Panc1 (cell line): ENCODE results near the gene C20orf141. TPM values are rescaled to one million over a fixed set of nuclear protein-coding genes. Genes with fewer than 3 reads are reported as not detected.

Experiments used
- ATAC-seq: fragments of 200-7000 bp; cut with Tn5 transposase; 2 replicates; pipeline ENCODE4 v1.9.1; 2020; ENCODE audit warnings: mild to moderate bottlenecking, moderate library complexity
- BruUV-seq: library from RNA; stranded (reverse); fragments of 400-500 nt; replicated peaks from 2 replicates; lab custom pipeline; 2021; lab: Mats Ljungman, UMichigan
- CTCF ChIA-PET: fragments of 300-600 bp; sonication (Branson Sonifier 250); formaldehyde crosslinking; loops from one replicate; lab custom pipeline; 2022; ENCODE audit warnings: antibody characterized with exemption; lab: Charles Lee
- POLR2A ChIA-PET: fragments of 300-600 bp; sonication (Branson Sonifier 250); formaldehyde crosslinking; loops from one replicate; lab custom pipeline; 2022; ENCODE audit warnings: antibody characterized with exemption; lab: Charles Lee
- DNase-seq: peaks from one replicate; pipeline ENCODE4 v3.0.0-alpha.2; 2010; ENCODE audit warnings: low read depth, low spot score
- H3K27ac ChIP-seq: 2 replicates; pipeline ENCODE4 v1.5.1; 2011; ENCODE audit warnings: mild to moderate bottlenecking, low read length, inconsistent platforms
- H3K27me3 ChIP-seq: fragments of 200-500 bp; sonication (Bioruptor generic); 2 replicates; pipeline ENCODE4 v1.6.0; 2014; ENCODE audit warnings: low read length, inconsistent platforms; ENCODE audit not compliant: control insufficient read depth, insufficient read depth
- H3K36me3 ChIP-seq: fragments of 200-500 bp; sonication (Bioruptor generic); 2 replicates; pipeline ENCODE4 v1.5.1; 2014; ENCODE audit warnings: inconsistent platforms, mild to moderate bottlenecking, low read length, moderate library complexity; ENCODE audit not compliant: control insufficient read depth, insufficient read depth
- H3K4me1 ChIP-seq: 2 replicates; pipeline ENCODE4 v1.5.1; 2011; ENCODE audit warnings: inconsistent platforms, mild to moderate bottlenecking, low read length, moderate library complexity; ENCODE audit not compliant: control insufficient read depth, insufficient read depth
- H3K4me3 ChIP-seq, 2 experiments: 2 replicates each; pipeline ENCODE4 v1.5.1; 2011 to 2012; ENCODE audit warnings: low read depth in 2 of 2, low read length in 2 of 2, mild to moderate bottlenecking in 2 of 2, inconsistent platforms in 1 of 2, moderate library complexity in 1 of 2
- H3K9me3 ChIP-seq: fragments of 200-500 bp; sonication (Bioruptor generic); 2 replicates; pipeline ENCODE4 v1.5.1; 2014; ENCODE audit warnings: low read depth, mild to moderate bottlenecking, inconsistent platforms, low read length, moderate library complexity; ENCODE audit not compliant: control insufficient read depth, insufficient read depth
- POLR2AphosphoS5 ChIP-seq: IDR thresholded peaks from 2 replicates; pipeline ENCODE4 v1.6.1; 2012; ENCODE audit warnings: mild to moderate bottlenecking, low read depth, low read length, moderate library complexity
- SIN3A ChIP-seq: IDR thresholded peaks from 2 replicates; pipeline ENCODE4 v1.6.1; 2012; ENCODE audit warnings: low read depth, mild to moderate bottlenecking, low read length, moderate library complexity, borderline replicate concordance; ENCODE audit not compliant: insufficient read depth
- TCF7L2 ChIP-seq: IDR thresholded peaks from 2 replicates; pipeline ENCODE4 v1.6.1; 2011; ENCODE audit warnings: mild to moderate bottlenecking, low read depth, low read length, inconsistent platforms
- in situ Hi-C: cut with HindIII; loops from 2 replicates; pipeline ENCODE4 v1.10.0; 2016; ENCODE audit warnings: low sequenced_read_pairs, low pct_unique_long_range_greater_than_20kb
- intact Hi-C: fragments of 100-400 bp; cut with micrococcal nuclease; formaldehyde crosslinking; loops from one replicate; pipeline ENCODE4 v1.10.0; 2022; ENCODE audit not compliant: unreplicated experiment
- total RNA-seq: library from RNA; stranded (reverse); gene quantifications from one replicate; pipeline ENCODE4 v1.2.1, GENCODE V29; 2021; ENCODE audit not compliant: unreplicated experiment
- TF ChIP-seq, protein P1 (sequence below), 2 experiments: IDR thresholded peaks; 2 replicates each; pipeline ENCODE4 v1.6.1; 2011 to 2012; ENCODE audit warnings: low read depth in 2 of 2, control low read depth in 1 of 2, low read length in 1 of 2, mild to moderate bottlenecking in 1 of 2, moderate library complexity in 1 of 2; ENCODE audit not compliant: insufficient read depth in 1 of 2
- TF ChIP-seq, protein P2 (sequence below): fragments of 450-650 bp; IDR thresholded peaks from 2 replicates; pipeline ENCODE4 v1.5.1; 2017; ENCODE audit warnings: mild to moderate bottlenecking

C20orf141 gene
- total RNA-seq, 1 experiment from 2014 or later = not detected

DNA sequence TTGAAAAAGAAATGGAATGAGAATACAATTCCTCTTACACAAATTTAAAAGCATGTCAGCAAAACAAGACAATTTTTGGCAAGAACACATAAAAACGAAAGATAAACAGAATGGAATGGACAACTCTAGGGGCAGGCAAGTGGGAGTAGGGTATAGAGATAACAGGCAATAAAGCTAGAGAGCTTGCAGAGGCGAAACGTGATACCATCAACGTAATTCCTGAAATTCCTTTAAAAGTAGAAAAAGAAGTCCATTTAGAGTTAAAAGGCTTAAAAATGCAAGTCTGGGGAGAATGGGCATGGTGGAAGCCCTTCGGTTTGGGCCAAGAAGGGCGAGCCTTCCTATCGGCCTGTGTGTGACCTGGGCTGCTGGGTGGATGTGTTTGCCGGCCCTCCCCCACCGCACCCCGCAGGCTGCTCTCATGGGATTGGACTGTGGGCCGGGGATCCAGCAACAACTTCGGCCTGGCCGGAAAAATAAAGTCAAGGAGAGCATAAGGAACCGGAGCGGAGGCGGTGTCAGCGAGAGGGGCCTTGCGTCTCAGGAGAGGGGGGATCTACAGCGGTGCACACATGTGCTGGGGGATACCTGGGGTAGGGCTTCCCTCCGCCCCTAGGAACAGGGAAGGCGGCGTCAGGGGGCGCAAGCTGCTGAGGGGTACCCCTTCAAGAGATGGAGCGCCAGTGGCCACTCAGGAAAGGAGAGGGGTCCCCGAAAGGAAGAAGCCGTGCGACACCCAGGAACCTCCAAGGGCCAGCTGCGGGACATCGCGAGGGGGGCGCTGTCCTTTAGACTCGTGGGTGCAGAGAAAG, 5.5 kb downstream of the C20orf141 start:
- in situ Hi-C loops = no loop called here
- H3K27me3 ChIP-seq = no peaks in the 10 kb centered on the region
- ATAC-seq (no peak), DNase-seq (no peak)
- CTCF ChIA-PET = no interaction called here
- H3K27ac ChIP-seq = no peak overlapping the region
- no peaks in the 10 kb centered on the region for H3K9me3 ChIP-seq
- no peak overlapping the region for H3K4me3 ChIP-seq
- no peaks in the 10 kb centered on the region for H3K4me1 ChIP-seq
- intact Hi-C loops = no loop called here
- no peaks in the 10 kb centered on the region for H3K36me3 ChIP-seq
- no TSS peak for BruUV-seq
- TF ChIP-seq POLR2AphosphoS5 = no peak
- TF ChIP-seq, protein P1, sequence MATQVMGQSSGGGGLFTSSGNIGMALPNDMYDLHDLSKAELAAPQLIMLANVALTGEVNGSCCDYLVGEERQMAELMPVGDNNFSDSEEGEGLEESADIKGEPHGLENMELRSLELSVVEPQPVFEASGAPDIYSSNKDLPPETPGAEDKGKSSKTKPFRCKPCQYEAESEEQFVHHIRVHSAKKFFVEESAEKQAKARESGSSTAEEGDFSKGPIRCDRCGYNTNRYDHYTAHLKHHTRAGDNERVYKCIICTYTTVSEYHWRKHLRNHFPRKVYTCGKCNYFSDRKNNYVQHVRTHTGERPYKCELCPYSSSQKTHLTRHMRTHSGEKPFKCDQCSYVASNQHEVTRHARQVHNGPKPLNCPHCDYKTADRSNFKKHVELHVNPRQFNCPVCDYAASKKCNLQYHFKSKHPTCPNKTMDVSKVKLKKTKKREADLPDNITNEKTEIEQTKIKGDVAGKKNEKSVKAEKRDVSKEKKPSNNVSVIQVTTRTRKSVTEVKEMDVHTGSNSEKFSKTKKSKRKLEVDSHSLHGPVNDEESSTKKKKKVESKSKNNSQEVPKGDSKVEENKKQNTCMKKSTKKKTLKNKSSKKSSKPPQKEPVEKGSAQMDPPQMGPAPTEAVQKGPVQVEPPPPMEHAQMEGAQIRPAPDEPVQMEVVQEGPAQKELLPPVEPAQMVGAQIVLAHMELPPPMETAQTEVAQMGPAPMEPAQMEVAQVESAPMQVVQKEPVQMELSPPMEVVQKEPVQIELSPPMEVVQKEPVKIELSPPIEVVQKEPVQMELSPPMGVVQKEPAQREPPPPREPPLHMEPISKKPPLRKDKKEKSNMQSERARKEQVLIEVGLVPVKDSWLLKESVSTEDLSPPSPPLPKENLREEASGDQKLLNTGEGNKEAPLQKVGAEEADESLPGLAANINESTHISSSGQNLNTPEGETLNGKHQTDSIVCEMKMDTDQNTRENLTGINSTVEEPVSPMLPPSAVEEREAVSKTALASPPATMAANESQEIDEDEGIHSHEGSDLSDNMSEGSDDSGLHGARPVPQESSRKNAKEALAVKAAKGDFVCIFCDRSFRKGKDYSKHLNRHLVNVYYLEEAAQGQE (IDR thresholded peaks at IDR 0.05; ENCODE audit: insufficient read depth in 1 of 2, low read depth in 2 of 2, low read length in 1 of 2) = no peak
- TF ChIP-seq, protein P2, sequence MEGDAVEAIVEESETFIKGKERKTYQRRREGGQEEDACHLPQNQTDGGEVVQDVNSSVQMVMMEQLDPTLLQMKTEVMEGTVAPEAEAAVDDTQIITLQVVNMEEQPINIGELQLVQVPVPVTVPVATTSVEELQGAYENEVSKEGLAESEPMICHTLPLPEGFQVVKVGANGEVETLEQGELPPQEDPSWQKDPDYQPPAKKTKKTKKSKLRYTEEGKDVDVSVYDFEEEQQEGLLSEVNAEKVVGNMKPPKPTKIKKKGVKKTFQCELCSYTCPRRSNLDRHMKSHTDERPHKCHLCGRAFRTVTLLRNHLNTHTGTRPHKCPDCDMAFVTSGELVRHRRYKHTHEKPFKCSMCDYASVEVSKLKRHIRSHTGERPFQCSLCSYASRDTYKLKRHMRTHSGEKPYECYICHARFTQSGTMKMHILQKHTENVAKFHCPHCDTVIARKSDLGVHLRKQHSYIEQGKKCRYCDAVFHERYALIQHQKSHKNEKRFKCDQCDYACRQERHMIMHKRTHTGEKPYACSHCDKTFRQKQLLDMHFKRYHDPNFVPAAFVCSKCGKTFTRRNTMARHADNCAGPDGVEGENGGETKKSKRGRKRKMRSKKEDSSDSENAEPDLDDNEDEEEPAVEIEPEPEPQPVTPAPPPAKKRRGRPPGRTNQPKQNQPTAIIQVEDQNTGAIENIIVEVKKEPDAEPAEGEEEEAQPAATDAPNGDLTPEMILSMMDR = no peak
- TF ChIP-seq SIN3A = no peak
- no peak for TF ChIP-seq TCF7L2
- POLR2A ChIA-PET = interaction anchor here (0.6 kb wide), 1 partner anchor 8 kb away, joined by 3 read pairs; no protein-coding TSS in a partner anchor

DNA sequence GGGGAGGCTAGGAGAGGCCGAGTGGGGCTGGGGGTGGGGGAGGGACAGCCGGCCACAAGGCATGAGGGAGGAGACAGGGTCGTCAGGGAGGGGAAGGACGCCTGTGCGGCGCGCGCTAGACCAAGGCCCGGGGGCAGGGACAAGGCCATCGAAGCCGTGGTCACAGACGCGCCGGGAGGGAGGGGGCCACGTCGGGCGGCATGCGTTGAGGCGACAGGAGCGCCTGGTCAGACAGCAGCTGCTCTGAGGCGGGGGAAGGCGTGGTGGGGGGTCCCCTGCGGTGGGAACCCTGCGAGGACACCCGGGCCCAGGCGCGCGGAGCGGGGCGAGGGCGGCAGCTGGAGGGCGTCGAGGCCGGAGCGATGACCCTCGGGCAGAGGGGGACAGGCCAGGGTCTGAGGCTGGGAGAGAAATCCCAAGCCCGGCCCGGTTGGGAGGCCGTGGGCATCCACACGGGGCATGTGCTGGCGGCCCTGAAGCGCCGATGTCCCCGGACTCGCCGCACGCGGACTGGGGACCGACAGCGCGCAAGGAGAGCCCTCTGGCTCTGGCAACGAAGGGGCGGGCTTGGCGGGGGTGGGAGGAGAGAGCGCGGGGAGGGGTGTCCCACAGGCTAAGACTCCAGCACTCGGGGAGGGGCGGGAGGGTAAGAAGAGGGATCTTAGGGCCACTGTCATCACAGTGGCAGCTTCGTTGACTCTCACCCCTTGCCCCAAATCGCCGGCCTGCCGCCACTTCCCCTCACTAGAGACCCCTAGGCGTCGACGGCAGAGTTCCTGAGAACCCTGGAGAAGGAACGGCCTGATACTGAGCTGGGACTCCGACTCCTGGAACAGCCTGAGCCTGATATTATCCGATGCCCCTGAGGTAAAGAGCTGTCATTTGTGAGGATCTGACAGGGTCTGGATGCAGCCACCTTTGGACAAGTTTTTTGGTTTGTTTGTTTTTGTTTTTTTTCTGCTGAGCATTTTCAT, 6.4 kb downstream of the C20orf141 start:
- Histone ChIP-seq H3K36me3 (no peaks in the 10 kb centered on the region), H3K27me3 (peaks cover 3% of the 10 kb centered on the region; the same call in 1 of the 2 replicates), H3K9me3 (no peaks in the 10 kb centered on the region), H3K27ac (no peak overlapping the region), H3K4me1 (no peaks in the 10 kb centered on the region), H3K4me3 (no peak overlapping the region)
- ATAC-seq = peak; percentile 59
- TF ChIP-seq, protein P1 (IDR thresholded peaks at IDR 0.05; ENCODE audit: insufficient read depth in 1 of 2, low read depth in 2 of 2, low read length in 1 of 2) = no peak
- TF ChIP-seq TCF7L2 (no peak), SIN3A (no peak), POLR2AphosphoS5 (no peak)
- TF ChIP-seq, protein P2 = no peak
- no peak for DNase-seq
- in situ Hi-C loops = no loop called here
- POLR2A ChIA-PET = interaction anchor here (0.6 to 0.7 kb wide), 2 partner anchors 9 to 179 kb away, joined by 3 read pairs; no protein-coding TSS in a partner anchor
- intact Hi-C loops = no loop called here
- CTCF ChIA-PET = no interaction called here
- no TSS peak for BruUV-seq
